GM19193 (cell line): Measurements from ENCODE around the gene CD300C.
A peak's percentile ranks its signal among the peaks of the same experiment; 100 is the strongest.

ENCODE experiments used
- POLR2A ChIP-seq: IDR thresholded peaks from 4 replicates; pipeline ENCODE4 v1.6.1; 2011; ENCODE audit not compliant: insufficient read depth, insufficient read length; ENCODE audit errors: extremely low read depth

Gene CD300C

GRCh38 chr17:74544991-74545842 lies 698 bp downstream of the CD300C start:
- no peak for TF ChIP-seq POLR2A

GRCh38 chr17:74543891-74544760 lies 1.8 kb downstream of the CD300C start:
- no peak for TF ChIP-seq POLR2A

GRCh38 chr17:74543406-74543805 lies 2.5 kb downstream of the CD300C start:
- no peak for TF ChIP-seq POLR2A

GRCh38 chr17:74542727-74543383 lies 3.1 kb downstream of the CD300C start:
- no peak for TF ChIP-seq POLR2A

GRCh38 chr17:74542166-74542565 lies 3.7 kb downstream of the CD300C start:
- no peak for TF ChIP-seq POLR2A

- TF ChIP-seq POLR2A, result no peak
Measured at GRCh38 chr17:74541176-74542111, 4.5 kb downstream of the CD300C start.

GRCh38 chr17:74539281-74539820 lies 6.6 kb downstream of the CD300C start:
- TF ChIP-seq POLR2A, result no peak

- TF ChIP-seq POLR2A, result no peak
Measured at GRCh38 chr17:74536890-74537289, 9.0 kb downstream of the CD300C start.

GRCh38 chr17:74532115-74532514 lies 13.8 kb downstream of the CD300C start:
- TF ChIP-seq POLR2A, result peak; percentile 21

GRCh38 chr17:74531231-74531761 lies 14.6 kb downstream of the CD300C start, which contains the start of gene CD300LB:
Gene CD300LB (minus strand): TSS chr17:74531475. CDS start chr17:74531350, 125 bp downstream.
- TF ChIP-seq POLR2A, result peak; percentile 17

GRCh38 chr17:74530831-74531150 lies 15.1 kb downstream of the CD300C start:
- TF ChIP-seq POLR2A, result no peak

GRCh38 chr17:74529243-74529642 lies 16.7 kb downstream of the CD300C start:
- TF ChIP-seq POLR2A, result no peak

- no peak for TF ChIP-seq POLR2A
Measured at GRCh38 chr17:74528491-74529199, 17.3 kb downstream of the CD300C start.
